Measurements from ENCODE around the gene KLHL14. TPM values are rescaled to one million over a fixed set of nuclear protein-coding genes. Genes with fewer than 3 reads are reported as not detected.

KLHL14 gene
- total RNA-seq, 1 experiment from 2014 or later = not detected

DNA sequence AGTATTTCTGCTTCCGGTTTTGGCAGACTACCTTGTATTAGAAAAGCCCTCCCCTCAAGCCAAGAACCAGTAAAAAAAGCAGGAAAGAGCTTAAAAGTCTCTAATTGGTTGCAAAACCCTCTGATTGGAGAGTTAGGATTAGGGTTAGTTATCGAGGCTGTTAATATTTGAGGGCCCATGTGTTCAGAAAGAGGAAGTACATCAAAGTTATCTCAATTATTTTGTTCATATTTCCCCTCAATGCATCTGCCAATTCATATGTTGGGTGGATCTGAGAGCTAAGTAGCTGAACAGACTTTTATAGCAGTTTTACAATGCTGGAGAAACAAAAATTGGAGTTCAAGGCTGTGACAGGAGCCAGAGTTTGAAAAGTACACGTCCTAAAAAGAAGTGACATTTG lies 43.1 kb upstream of the KLHL14 start:
- CTCF ChIA-PET = no interaction called here
- intact Hi-C loops (cut with micrococcal nuclease) = no loop called here
- no peak for ATAC-seq
- POLR2A ChIA-PET = no interaction called here
- H3K9me2 ChIP-seq (ENCODE audit: insufficient read depth) = no peaks in the 10 kb centered on the region
- H3K4me1 ChIP-seq (ENCODE audit: control insufficient read depth in 1 of 2, insufficient read depth in 2 of 2, low read length in 2 of 2) = no peaks in the 10 kb centered on the region
- no peaks in the 10 kb centered on the region; the same call in 1 of the 2 replicates for H4K20me1 ChIP-seq (ENCODE audit: insufficient read depth)
- no peak overlapping the region for H3K4me2 ChIP-seq (ENCODE audit: low read length)
- H3K27ac ChIP-seq (ENCODE audit: low read depth, low read length) = no peak overlapping the region
- no peak overlapping the region for H3K9ac ChIP-seq (ENCODE audit: low read length)
- H3K79me2 ChIP-seq (ENCODE audit: insufficient read depth, low read length) = no peaks in the 10 kb centered on the region
- RAD21 ChIA-PET (ENCODE audit: low non-redundant PET in 1 of 2, low total read pairs in 2 of 2, uncharacterized antibody in 2 of 2, unreplicated experiment in 2 of 2) = no interaction called here
- no peak for TF ChIP-seq ZNF274 (IDR thresholded peaks at IDR 0.05; ENCODE audit: low read depth, low read length)
- TF ChIP-seq EGR1 (IDR thresholded peaks at IDR 0.05; ENCODE audit: low read depth) = no peak
- no peak for TF ChIP-seq FOSL1 (IDR thresholded peaks at IDR 0.05; ENCODE audit: low read depth)
- no peak for TF ChIP-seq ELF1 (IDR thresholded peaks at IDR 0.05; ENCODE audit: borderline replicate concordance, low read depth)
- TF ChIP-seq JUND (IDR thresholded peaks at IDR 0.05) = no peak
- no peak for TF ChIP-seq POLR2AphosphoS5 (IDR thresholded peaks at IDR 0.05; ENCODE audit: low read depth, low read length)
- TF ChIP-seq POLR2A (IDR thresholded peaks at IDR 0.05; ENCODE audit: borderline replicate concordance, extremely low read depth, insufficient read depth, insufficient read length) = no peak
- TF ChIP-seq, protein P1, sequence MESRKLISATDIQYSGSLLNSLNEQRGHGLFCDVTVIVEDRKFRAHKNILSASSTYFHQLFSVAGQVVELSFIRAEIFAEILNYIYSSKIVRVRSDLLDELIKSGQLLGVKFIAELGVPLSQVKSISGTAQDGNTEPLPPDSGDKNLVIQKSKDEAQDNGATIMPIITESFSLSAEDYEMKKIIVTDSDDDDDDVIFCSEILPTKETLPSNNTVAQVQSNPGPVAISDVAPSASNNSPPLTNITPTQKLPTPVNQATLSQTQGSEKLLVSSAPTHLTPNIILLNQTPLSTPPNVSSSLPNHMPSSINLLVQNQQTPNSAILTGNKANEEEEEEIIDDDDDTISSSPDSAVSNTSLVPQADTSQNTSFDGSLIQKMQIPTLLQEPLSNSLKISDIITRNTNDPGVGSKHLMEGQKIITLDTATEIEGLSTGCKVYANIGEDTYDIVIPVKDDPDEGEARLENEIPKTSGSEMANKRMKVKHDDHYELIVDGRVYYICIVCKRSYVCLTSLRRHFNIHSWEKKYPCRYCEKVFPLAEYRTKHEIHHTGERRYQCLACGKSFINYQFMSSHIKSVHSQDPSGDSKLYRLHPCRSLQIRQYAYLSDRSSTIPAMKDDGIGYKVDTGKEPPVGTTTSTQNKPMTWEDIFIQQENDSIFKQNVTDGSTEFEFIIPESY (IDR thresholded peaks at IDR 0.05; ENCODE audit: extremely low read depth, insufficient replicate concordance, low read length) = no peak
- no peak for TF ChIP-seq EZH2phosphoT487 (IDR thresholded peaks at IDR 0.05; ENCODE audit: borderline replicate concordance)
- TF ChIP-seq SIN3A (IDR thresholded peaks at IDR 0.05; ENCODE audit: low read depth) = no peak
- TF ChIP-seq, protein P2, sequence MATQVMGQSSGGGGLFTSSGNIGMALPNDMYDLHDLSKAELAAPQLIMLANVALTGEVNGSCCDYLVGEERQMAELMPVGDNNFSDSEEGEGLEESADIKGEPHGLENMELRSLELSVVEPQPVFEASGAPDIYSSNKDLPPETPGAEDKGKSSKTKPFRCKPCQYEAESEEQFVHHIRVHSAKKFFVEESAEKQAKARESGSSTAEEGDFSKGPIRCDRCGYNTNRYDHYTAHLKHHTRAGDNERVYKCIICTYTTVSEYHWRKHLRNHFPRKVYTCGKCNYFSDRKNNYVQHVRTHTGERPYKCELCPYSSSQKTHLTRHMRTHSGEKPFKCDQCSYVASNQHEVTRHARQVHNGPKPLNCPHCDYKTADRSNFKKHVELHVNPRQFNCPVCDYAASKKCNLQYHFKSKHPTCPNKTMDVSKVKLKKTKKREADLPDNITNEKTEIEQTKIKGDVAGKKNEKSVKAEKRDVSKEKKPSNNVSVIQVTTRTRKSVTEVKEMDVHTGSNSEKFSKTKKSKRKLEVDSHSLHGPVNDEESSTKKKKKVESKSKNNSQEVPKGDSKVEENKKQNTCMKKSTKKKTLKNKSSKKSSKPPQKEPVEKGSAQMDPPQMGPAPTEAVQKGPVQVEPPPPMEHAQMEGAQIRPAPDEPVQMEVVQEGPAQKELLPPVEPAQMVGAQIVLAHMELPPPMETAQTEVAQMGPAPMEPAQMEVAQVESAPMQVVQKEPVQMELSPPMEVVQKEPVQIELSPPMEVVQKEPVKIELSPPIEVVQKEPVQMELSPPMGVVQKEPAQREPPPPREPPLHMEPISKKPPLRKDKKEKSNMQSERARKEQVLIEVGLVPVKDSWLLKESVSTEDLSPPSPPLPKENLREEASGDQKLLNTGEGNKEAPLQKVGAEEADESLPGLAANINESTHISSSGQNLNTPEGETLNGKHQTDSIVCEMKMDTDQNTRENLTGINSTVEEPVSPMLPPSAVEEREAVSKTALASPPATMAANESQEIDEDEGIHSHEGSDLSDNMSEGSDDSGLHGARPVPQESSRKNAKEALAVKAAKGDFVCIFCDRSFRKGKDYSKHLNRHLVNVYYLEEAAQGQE (IDR thresholded peaks at IDR 0.05; ENCODE audit: low read depth) = no peak
- no peaks in the 10 kb centered on the region for H3K36me3 ChIP-seq (ENCODE audit: control insufficient read depth in 1 of 2, insufficient read depth in 2 of 2, low read length in 2 of 2)
- no peaks in the 10 kb centered on the region for H3K27me3 ChIP-seq (ENCODE audit: insufficient read depth, low read length)
- BruUV-seq (replicated peaks) = no TSS peak
- peaks cover 0 to 4% of the 10 kb centered on the region in 2 experiments; a peak in 1 of 4 replicates for H3K9me3 ChIP-seq (ENCODE audit: control insufficient read depth in 1 of 2, insufficient read depth in 1 of 2, low read depth in 1 of 2, low read length in 2 of 2)
- no peak overlapping the region for H3K4me3 ChIP-seq (replicated peaks in 1 of 2; ENCODE audit: low read depth in 1 of 2, low read length in 2 of 2)
- no peak for DNase-seq (ENCODE audit: low read depth, low spot score)
- no peak overlapping the region for H2AFZ ChIP-seq (ENCODE audit: low read depth, low read length, poor library complexity, severe bottlenecking)
